Lower leg skin (tissue), 3 donors: ENCODE data around the gene ENPP3.

Source experiments
- CTCF ChIP-seq, 3 donors: fragments of 450-650 bp; IDR thresholded peaks; one replicate each; pipeline ENCODE4 v1.5.1; 2016; ENCODE audit warnings: antibody characterized with exemption in 3 of 3, mild to moderate bottlenecking in 3 of 3, moderate library complexity in 2 of 3
- POLR2A ChIP-seq, 2 donors: fragments of 450-650 bp; IDR thresholded peaks; one replicate each; pipeline ENCODE4 v1.6.1; 2016 to 2017; ENCODE audit warnings: antibody characterized with exemption in 2 of 2, mild to moderate bottlenecking in 1 of 2, moderate library complexity in 1 of 2

- TF ChIP-seq CTCF (IDR thresholded peaks at IDR 0.05) = no peak
- TF ChIP-seq POLR2A (IDR thresholded peaks at IDR 0.05) = no peak
Observed at GRCh38 chr6:131640100-131640499, 3.0 kb downstream of the ENPP3 start.
